ENCODE measurements around the gene CCDC127. TPM values are rescaled to one million over a fixed set of nuclear protein-coding genes. Genes with fewer than 3 reads are reported as not detected.

Gene CCDC127
- total and polyA plus RNA-seq, 2 donors (not counting 3 experiments of a cell fraction or from before 2014, with no cell fraction given), result 3.4 to 6.3 TPM

DNA sequence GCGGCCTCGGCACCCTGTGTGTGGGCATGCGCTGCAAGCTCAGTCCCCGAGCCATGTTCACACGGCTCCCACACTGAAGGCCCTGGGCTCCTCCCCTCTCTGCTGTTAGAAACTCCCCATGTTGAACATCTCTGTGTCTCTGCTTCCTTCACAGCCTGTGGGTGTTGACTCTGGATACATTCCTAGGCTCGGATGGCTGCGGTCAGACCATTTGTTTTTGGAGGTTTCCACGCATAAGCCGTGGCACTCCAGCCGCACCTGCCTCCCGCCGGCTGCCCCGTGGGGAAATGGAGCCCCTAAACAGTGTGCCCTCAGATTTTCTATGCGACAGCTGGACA, 57.8 kb downstream of the CCDC127 start:
- dilution Hi-C loops (cut with MboI; ENCODE audit: extremely low pct_ligation_motif_present, low sequenced_read_pairs) (no loop called here), intact Hi-C loops (cut with micrococcal nuclease) (no loop called here)
- DNase-seq (ENCODE audit: low read depth, low spot score), result no peak
- no peaks in the 10 kb centered on the region for H3K79me2 ChIP-seq (ENCODE audit: control insufficient read depth, insufficient read depth, low read length)
- H3K27ac ChIP-seq (ENCODE audit: insufficient read depth, low read depth, low read length), result no peak overlapping the region
- ChIA-PET CTCF (no interaction called here), POLR2A (no interaction called here)
- no TSS peak for BruUV-seq (replicated peaks)
- H3K4me3 ChIP-seq (replicated peaks in 1 of 3; ENCODE audit: insufficient read depth in 1 of 3, low read depth in 1 of 3, low read length in 3 of 3), result no peak overlapping the region
- no peak overlapping the region for H2AFZ ChIP-seq (ENCODE audit: low read depth, low read length)
- H3K4me1 ChIP-seq (ENCODE audit: control insufficient read depth, extremely low read depth, insufficient read depth, low read length), result no peaks in the 10 kb centered on the region
- no peaks in the 10 kb centered on the region for H3K9me1 ChIP-seq (replicated peaks; ENCODE audit: control insufficient read depth, extremely low read depth, insufficient read depth, low read length)
- H3K27me3 ChIP-seq (ENCODE audit: control insufficient read depth in 2 of 2, insufficient read depth in 2 of 2, low read length in 2 of 2), result no peaks in the 10 kb centered on the region
- H3K9me3 ChIP-seq (replicated peaks; ENCODE audit: control insufficient read depth, insufficient read depth, low read length), result no peaks in the 10 kb centered on the region
- TF ChIP-seq, protein P1, sequence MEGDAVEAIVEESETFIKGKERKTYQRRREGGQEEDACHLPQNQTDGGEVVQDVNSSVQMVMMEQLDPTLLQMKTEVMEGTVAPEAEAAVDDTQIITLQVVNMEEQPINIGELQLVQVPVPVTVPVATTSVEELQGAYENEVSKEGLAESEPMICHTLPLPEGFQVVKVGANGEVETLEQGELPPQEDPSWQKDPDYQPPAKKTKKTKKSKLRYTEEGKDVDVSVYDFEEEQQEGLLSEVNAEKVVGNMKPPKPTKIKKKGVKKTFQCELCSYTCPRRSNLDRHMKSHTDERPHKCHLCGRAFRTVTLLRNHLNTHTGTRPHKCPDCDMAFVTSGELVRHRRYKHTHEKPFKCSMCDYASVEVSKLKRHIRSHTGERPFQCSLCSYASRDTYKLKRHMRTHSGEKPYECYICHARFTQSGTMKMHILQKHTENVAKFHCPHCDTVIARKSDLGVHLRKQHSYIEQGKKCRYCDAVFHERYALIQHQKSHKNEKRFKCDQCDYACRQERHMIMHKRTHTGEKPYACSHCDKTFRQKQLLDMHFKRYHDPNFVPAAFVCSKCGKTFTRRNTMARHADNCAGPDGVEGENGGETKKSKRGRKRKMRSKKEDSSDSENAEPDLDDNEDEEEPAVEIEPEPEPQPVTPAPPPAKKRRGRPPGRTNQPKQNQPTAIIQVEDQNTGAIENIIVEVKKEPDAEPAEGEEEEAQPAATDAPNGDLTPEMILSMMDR (IDR thresholded peaks at IDR 0.05; ENCODE audit: extremely low read depth in 1 of 2, insufficient read depth in 1 of 2, low read depth in 1 of 2, low read length in 2 of 2), result no peak
- TF ChIP-seq JUN (IDR thresholded peaks at IDR 0.05; ENCODE audit: borderline replicate concordance, insufficient read depth, insufficient read length, low read depth), result no peak
- TF ChIP-seq POLR2AphosphoS5 (IDR thresholded peaks at IDR 0.05; ENCODE audit: insufficient read depth, low read depth, low read length), result no peak
- no peak for TF ChIP-seq POLR2A (IDR thresholded peaks at IDR 0.05; ENCODE audit: low read depth, low read length)
- no peak for TF ChIP-seq EZH2 (IDR thresholded peaks at IDR 0.05; ENCODE audit: borderline replicate concordance, low read depth, low read length, severe bottlenecking)
- TF ChIP-seq MYC (IDR thresholded peaks at IDR 0.05; ENCODE audit: low read depth, low read length), result no peak
- TF ChIP-seq, protein P2, sequence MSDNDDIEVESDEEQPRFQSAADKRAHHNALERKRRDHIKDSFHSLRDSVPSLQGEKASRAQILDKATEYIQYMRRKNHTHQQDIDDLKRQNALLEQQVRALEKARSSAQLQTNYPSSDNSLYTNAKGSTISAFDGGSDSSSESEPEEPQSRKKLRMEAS (IDR thresholded peaks at IDR 0.05; ENCODE audit: insufficient read depth, insufficient read length), result no peak
- no peak for TF ChIP-seq GATA2 (IDR thresholded peaks at IDR 0.05; ENCODE audit: insufficient read depth, insufficient read length, low read depth, low read length)
- TF ChIP-seq FOS (IDR thresholded peaks at IDR 0.05; ENCODE audit: borderline replicate concordance, insufficient read depth, low read length), result no peak
- no peaks in the 10 kb centered on the region for H3K36me3 ChIP-seq (ENCODE audit: control insufficient read depth in 2 of 2, extremely low read depth in 1 of 2, insufficient read depth in 2 of 2, low read length in 2 of 2)
- no peak for FAIRE-seq
- H3K9ac ChIP-seq (replicated peaks; ENCODE audit: extremely low read depth, insufficient read depth, low read length), result no peak overlapping the region
- no peak overlapping the region for H3K4me2 ChIP-seq (ENCODE audit: insufficient read depth, low read length)
- H4K20me1 ChIP-seq (replicated peaks; ENCODE audit: control insufficient read depth, extremely low read depth, insufficient read depth, low read length), result no peaks in the 10 kb centered on the region

All from endothelial cell of umbilical vein (primary cell).